Heart left ventricle (tissue), 16 donors: ENCODE measurements around the gene GRIFIN. TPM values are rescaled to one million over a fixed set of nuclear protein-coding genes. Genes with fewer than 3 reads are reported as not detected.

Experiments used
- ATAC-seq, 4 donors: fragments of 200-7000 bp; cut with Tn5 transposase; one replicate each; pipeline ENCODE4 v1.9.1; 2020 to 2022; ENCODE audit warnings: moderate library complexity in 4 of 4, mild to moderate bottlenecking in 3 of 4, moderate number of reproducible peaks in 1 of 4
- DNase-seq, 5 donors: peaks; one replicate each; pipeline ENCODE4 v3.0.0-alpha.2; 2020
- H3K27ac ChIP-seq, 12 donors: fragments of 200-600 bp; sonication (generic) in 4 of 12; one replicate each; pipeline versions ENCODE4 v1.5.0 to v1.8.0; 2016 to 2022; ENCODE audit warnings: mild to moderate bottlenecking in 2 of 12
- H3K27me3 ChIP-seq, 9 donors: fragments of 200-600 bp; sonication (generic) in 2 of 9; one replicate each; pipeline versions ENCODE4 v1.5.1 to v1.8.0; 2016 to 2022; ENCODE audit warnings: mild to moderate bottlenecking in 3 of 9
- H3K36me3 ChIP-seq, 9 donors: fragments of 200-600 bp; sonication (generic) in 2 of 9; one replicate each; pipeline versions ENCODE4 v1.5.0 to v1.8.0; 2018 to 2022; ENCODE audit warnings: mild to moderate bottlenecking in 2 of 9
- H3K4me1 ChIP-seq, 12 donors: fragments of 200-600 bp; sonication (generic) in 4 of 12; one replicate each; pipeline versions ENCODE4 v1.5.0 to v1.8.0; 2016 to 2022; ENCODE audit warnings: mild to moderate bottlenecking in 3 of 12
- H3K4me3 ChIP-seq, 12 donors: fragments of 200-600 bp; sonication (generic) in 4 of 12; one replicate each; pipeline versions ENCODE4 v1.5.0 to v1.8.0; 2017 to 2022; ENCODE audit warnings: mild to moderate bottlenecking in 9 of 12, moderate library complexity in 4 of 12
- H3K9me3 ChIP-seq, 12 donors: fragments of 200-600 bp; sonication (generic) in 4 of 12; one replicate each; pipeline versions ENCODE4 v1.5.0 to v1.8.0; 2016 to 2022; ENCODE audit warnings: mild to moderate bottlenecking in 1 of 12
- POLR2A ChIP-seq, 2 donors: fragments of 450-650 bp; IDR thresholded peaks; one replicate each; pipeline ENCODE4 v1.6.1; 2017; ENCODE audit warnings: antibody characterized with exemption in 2 of 2, mild to moderate bottlenecking in 2 of 2, moderate library complexity in 2 of 2
- WGBS, 4 donors: extraction: QIAGEN DNeasy Blood & Tissue Kit in 2 of 4; methylation state at CpG; one replicate each; pipeline versions ENCODE4 v1.1.5 to v1.1.7; 2013 to 2018; 5-methylcytosine and 5-hydroxymethylcytosine counted together
- intact Hi-C, 10 donors: fragments of 100-400 bp; cut with DNase I; formaldehyde crosslinking; loops; one replicate each; pipeline versions ENCODE4 v1.11.1 to v1.14.2; 2022
- polyA plus RNA-seq, 2 donors: library from polyadenylated mRNA; stranded (reverse); fragments of 200-250 nt; gene quantifications; one replicate each; pipeline ENCODE4 v1.2.3, GENCODE V29; 2013
- total RNA-seq, 9 donors: library from RNA; depleted of rRNA in 2 of 9; stranded (reverse); fragments of >200 nt in 2 of 9; fragmentation: NEBNext Ultra II Directional in 3 of 9; extraction: Animal tissue kit (Norgen Biotek cat#: 25700) in 3 of 9; gene quantifications; one replicate each; pipeline versions ENCODE4 v1.1.0 to v1.2.4, GENCODE V29; 2016 to 2023
- TF ChIP-seq, protein P1 (sequence below), 12 donors: fragments of 200-600 bp; sonication (generic) in 4 of 12; IDR thresholded peaks; one replicate each; pipeline versions ENCODE4 v1.5.0 to v1.8.0; 2018 to 2022; ENCODE audit warnings: antibody characterized with exemption in 12 of 12, mild to moderate bottlenecking in 5 of 12
- donor health status: ischemic (EF 13 %, LVEDD 7.1; RV severe dilation, severe dysfunction).
- donor health status: healthy with polysubstance abuse.
- donor health status: DM: no; HTN: yes; CAD: no.
- donor health status: DM: no; HTN: no; CAD: no.
- donor health status: ischemic (EF 25% LVEDD 6.9; RV normal size, moderate dysfunction).
- donor health status: ischemic (EF 25% LVEDD 5.7; RV mildly dilated, moderate dysfunction).
- donor health status: healthy.
- donor health status: DM: yes; HTN: yes; CAD: no.
- donor health status: ischemic (EF 35%, LVEDD 5.7; RV mildly dilated, moderate dysfunction).
- donor health status: nonischemic (EF 11% LVEDD 7.7; RV severe dilation, severe dysfunction).
- donor health status: DM: yes; HTN: yes; CAD: no.
- donor health status: PGD.
- donor health status: ischemic (EF 29% LVEDD 5.4; RV normal size, mild dysfunction).
- donor health status: nonischemic (EF 23%, LVEDD 6.1; RV moderate dilation, normal function).

GRIFIN gene
- total and polyA plus RNA-seq, 11 donors = not detected

DNA sequence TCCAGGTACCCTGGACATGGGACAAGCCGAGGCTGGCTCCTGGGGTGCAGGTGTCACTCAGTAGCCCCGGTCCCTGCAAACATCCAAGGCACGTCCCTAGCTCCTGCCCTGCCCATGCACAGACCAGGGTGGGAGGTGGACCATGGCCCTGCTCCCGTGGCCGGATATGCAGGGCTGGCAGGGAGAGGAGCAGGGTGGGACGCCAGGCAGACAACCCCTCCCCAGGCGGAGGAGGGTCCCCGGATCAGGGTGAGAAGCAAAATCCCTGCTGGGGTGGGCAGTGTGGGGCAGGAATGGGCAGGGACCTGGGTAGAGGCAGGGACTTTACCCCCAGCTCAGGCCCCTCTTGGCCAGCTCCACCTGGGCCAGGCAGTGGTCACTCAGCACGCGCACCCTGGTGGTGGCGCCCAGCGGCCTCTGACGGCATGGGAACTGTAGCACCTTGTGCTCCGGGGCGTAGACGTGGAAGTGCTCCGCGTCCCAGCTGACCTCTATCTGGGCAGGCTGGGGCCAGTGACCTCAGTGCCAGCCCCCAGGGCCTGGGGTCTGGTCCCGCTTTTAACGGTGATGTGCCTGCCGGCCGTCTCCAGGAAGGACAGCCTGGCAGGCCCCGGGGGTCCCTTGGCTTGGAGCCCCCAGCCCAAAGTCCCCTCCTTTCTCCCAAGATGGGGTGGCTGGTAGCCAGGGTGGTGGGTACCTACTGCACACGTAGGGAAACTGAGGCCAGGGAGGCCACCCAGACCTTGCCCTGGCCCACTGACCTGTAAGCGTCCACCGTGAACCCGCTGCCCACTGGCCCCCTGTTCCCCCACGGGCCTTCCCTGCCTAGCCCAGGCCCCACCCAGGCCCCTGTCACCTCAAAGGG is 1.2 kb downstream of the GRIFIN start:
- H3K27me3 ChIP-seq = peaks cover 0 to 28% (median 0%) of the 10 kb centered on the region in 9 donors
- no peak for ATAC-seq

DNA sequence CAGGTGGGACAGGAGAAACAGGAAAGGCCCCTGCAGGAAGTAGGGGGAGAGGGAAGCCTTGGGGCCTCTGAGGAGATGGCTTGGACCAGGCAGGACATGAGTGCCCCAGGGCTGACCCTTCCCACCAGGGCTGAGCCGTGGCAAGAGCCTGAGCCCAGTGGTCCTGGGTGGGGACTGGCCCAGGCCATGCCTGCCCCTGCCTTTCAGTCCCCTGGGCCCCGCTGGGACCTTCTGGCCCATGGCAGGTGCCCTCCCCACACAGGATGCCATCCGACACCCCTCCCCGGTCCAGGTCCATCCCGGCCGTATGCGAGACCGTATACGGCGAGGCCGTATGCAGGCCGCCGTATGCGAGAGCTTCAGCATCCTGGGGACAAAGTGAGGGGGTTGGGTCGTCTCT is 2.0 kb downstream of the GRIFIN start:
- intact Hi-C loops = loop anchor here in 3 of 10 donors (10.0 kb wide), 2 partner anchors 91 to 211 kb away; partner anchors contain the start of gene AMZ1 (in 2 of the 3)
- Histone ChIP-seq H3K27me3 (peaks cover 0 to 27% (median 0%) of the 10 kb centered on the region in 9 donors), H3K4me1 (peaks cover 4 to 36% (median 31%) of the 10 kb centered on the region in 12 donors), H3K9me3 (no peaks in the 10 kb centered on the region), H3K27ac (no peak overlapping the region), H3K36me3 (no peaks in the 10 kb centered on the region), H3K4me3 (no peak overlapping the region)
- no peak for TF ChIP-seq POLR2A (IDR thresholded peaks at IDR 0.05)
- TF ChIP-seq, protein P1, sequence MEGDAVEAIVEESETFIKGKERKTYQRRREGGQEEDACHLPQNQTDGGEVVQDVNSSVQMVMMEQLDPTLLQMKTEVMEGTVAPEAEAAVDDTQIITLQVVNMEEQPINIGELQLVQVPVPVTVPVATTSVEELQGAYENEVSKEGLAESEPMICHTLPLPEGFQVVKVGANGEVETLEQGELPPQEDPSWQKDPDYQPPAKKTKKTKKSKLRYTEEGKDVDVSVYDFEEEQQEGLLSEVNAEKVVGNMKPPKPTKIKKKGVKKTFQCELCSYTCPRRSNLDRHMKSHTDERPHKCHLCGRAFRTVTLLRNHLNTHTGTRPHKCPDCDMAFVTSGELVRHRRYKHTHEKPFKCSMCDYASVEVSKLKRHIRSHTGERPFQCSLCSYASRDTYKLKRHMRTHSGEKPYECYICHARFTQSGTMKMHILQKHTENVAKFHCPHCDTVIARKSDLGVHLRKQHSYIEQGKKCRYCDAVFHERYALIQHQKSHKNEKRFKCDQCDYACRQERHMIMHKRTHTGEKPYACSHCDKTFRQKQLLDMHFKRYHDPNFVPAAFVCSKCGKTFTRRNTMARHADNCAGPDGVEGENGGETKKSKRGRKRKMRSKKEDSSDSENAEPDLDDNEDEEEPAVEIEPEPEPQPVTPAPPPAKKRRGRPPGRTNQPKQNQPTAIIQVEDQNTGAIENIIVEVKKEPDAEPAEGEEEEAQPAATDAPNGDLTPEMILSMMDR (IDR thresholded peaks at IDR 0.05) = no peak
- ATAC-seq (no peak), DNase-seq (no peak)
- 68 to 93% (median 80%) methylated on average over 2 to 15 of the region's 15 CpGs for WGBS, 4 donors

More for the DNA sequence above, 1.2 kb downstream of the GRIFIN start:
- no peak for TF ChIP-seq POLR2A (IDR thresholded peaks at IDR 0.05)
- TF ChIP-seq, protein P1 (IDR thresholded peaks at IDR 0.05) = no peak
- DNase-seq = peak in 2 of 5 donors; percentile 18 to 26
- 84 to 90% (median 90%) methylated on average over 18 to 28 of the region's 28 CpGs for WGBS, 4 donors
- intact Hi-C loops = loop anchor here in 6 of 10 donors (5.0 to 10.0 kb wide), 4 partner anchors 47 to 210 kb away; partner anchors contain the start of genes AMZ1 (in 2 of the 6), BRAT1 (in 2 of the 6) and IQCE (in 2 of the 6)
- H3K4me3 ChIP-seq = no peak overlapping the region
- H3K4me1 ChIP-seq = peaks cover 4 to 44% (median 38%) of the 10 kb centered on the region in 12 donors
- no peaks in the 10 kb centered on the region for H3K36me3 ChIP-seq
- H3K9me3 ChIP-seq = no peaks in the 10 kb centered on the region
- no peak overlapping the region for H3K27ac ChIP-seq

DNA sequence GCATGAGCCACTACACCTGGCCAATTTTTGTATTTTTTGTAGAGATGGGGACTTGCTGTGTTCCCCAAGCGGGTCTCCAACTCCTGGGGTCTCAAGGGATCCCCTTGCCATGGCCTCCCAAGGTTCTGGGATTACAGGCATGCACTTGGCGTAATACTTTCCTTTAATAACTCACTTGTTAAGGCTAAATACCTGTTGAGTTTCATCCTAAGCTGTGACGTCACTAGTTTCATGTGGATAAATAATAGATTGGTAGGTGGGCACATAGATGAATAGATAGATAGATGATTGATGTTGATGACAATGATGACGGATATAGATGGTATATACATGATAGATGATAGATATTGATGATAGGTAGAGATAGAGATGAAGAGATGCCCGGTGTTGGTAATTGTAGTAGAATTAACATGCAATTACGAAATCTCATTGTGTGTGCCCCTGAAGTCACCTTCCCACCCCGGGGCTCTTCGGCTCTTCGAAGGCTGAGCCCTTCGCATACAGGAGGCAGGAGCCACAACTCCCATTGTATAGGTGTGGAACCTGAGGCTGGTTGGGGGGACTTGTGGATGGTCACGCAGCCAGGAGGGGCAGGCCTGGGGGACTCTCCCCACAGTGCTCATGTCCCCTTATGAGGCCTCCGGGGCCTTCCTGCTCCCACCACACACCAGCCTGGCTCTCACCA is 2.6 kb downstream of the GRIFIN start:
- intact Hi-C loops = loop anchor here in 3 of 10 donors (10.0 kb wide), 2 partner anchors 91 to 211 kb away; partner anchors contain the start of gene AMZ1 (in 2 of the 3)
- WGBS, 4 donors = 75 to 84% (median 81%) methylated on average over 11 to 12 of the region's 12 CpGs
- Histone ChIP-seq H3K4me1 (peaks cover 4 to 33% (median 26%) of the 10 kb centered on the region in 12 donors), H3K36me3 (no peaks in the 10 kb centered on the region), H3K9me3 (no peaks in the 10 kb centered on the region), H3K27ac (no peak overlapping the region), H3K27me3 (peaks cover 0 to 27% (median 0%) of the 10 kb centered on the region in 9 donors), H3K4me3 (no peak overlapping the region)
- TF ChIP-seq, protein P1 (IDR thresholded peaks at IDR 0.05) = no peak
- no peak for TF ChIP-seq POLR2A (IDR thresholded peaks at IDR 0.05)
- DNase-seq (no peak), ATAC-seq (no peak)
